ENCODE measurements around the gene TTPAL.

The TTPAL gene, protein sequence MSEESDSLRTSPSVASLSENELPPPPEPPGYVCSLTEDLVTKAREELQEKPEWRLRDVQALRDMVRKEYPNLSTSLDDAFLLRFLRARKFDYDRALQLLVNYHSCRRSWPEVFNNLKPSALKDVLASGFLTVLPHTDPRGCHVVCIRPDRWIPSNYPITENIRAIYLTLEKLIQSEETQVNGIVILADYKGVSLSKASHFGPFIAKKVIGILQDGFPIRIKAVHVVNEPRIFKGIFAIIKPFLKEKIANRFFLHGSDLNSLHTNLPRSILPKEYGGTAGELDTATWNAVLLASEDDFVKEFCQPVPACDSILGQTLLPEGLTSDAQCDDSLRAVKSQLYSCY

DNA sequence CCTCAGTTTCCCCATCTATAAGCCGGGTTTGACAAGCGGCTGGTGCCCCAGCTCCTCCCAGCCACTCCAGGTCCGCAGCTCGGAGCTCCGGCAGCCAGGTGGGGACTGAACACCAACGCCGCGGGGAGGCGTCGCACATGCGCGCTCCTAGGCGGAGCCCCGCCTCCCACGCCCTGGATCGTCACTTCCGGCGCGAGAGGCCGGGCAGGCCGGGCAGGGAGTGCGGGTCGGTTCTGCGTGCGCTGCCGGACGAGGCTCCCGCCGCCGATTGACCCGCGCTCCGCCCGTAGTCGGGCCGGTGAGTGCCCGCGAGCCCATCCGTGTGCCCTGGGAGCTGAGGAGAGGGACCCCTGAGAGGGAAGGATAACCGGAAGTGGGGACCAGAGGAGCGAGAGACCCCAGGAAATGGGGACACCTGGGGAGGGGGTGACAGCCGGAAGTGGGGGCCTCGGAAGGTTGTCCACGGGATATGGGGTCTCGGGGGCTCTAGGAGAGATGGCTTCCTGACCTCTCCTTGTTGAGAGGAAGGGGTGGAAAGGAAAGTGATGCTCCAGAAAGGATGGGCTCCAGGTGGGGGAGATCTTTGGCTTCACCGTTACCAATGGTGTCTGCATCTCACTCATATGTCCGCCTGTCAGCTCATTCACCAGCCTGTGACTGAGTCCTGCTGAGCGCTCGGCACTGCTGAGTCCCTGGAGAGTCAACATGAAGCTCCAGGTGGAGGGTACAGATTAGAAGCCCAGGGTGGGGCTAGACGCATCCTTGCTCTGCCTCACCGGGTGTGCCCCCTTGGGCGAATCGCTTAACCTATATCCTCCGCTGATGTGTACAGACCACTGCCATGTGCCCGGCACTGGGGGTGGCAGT is at the start of gene TTPAL:
TSS of gene TTPAL (plus strand) at position 181 of the 867 bp plus-strand sequence. CDS start 4,126 bp downstream, outside the sequence.
- peak; percentile 88 to 90 for DNase-seq

DNA sequence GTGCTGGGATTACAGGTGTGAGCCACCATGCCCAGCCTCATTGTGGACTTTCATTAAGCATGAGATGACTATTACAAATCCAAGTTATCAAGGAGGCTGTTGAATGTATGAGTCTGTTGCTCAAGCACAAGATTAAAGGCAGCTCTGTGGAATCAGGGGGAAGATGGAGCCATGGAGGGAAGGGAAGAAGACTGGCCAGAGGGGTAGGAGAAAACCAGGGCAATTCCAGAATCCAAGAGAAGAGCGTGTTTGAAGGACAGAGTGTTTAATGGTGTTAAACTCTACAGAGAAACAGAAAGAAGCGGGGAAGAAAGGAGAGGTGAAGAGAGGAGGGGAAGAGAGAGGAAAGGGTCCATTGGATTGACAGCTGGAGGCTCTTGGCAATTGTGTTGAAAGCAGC is 49.8 kb upstream of the TTPAL start:
- DNase-seq: no peak

DNA sequence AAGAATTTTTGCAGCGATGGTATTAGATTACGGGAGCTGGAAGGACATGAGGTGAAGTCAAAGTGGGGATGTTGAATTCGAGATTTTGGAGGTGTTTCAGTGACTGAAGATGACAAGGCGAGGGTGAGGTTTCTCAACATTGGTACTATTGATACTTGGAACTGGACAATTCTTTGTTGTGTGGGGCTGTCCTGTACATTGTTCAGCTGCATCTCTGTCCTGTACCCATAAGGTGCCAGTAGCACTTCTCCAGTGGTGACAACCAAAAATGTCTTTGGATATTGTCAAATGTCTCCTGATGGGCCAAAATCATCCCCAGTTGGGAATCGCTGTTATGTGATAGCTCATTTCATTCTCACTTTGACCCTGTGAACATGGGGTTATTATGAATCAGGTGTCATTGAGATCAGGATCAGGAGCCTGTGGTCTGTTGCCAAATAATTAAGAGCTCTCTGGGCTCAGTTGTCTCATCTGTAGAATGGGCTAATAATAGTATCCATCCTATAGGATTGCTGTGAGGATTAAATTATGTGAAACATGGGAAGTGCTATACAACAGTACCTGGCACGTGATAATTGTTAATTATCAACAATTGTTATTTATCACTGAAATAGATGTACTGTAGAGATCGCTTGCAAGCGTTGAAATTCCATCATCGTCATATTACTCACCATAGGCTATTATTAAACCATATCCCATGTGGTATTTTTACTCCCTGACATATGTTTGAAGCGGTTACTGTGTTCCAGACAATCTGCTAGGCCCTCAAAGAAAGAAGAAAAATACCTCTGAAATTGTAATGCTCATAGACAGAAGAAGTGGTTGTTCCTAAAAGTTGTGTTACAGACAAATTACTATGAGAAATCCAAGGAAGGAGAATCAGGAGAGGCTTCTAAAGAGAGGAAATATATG is 48.5 kb upstream of the TTPAL start:
- DNase-seq: no peak

DNA sequence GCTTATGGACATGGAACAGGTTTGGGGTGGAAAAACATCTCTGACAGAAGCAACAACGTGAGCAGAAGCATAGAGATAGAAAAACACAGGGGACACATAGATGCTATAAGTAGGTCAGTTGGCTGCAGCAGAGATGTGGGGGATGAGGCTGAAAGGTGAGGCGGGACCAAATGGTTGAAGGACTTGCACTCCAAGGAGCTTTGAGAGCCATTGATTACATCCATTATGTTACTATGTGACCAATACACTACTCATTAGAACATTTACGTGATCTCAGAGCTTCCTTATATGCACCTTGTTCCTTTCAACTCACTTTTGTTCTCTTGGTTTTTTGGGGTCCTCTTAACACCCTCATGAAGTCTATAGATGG is 47.9 kb upstream of the TTPAL start:
- no peak for DNase-seq

DNA sequence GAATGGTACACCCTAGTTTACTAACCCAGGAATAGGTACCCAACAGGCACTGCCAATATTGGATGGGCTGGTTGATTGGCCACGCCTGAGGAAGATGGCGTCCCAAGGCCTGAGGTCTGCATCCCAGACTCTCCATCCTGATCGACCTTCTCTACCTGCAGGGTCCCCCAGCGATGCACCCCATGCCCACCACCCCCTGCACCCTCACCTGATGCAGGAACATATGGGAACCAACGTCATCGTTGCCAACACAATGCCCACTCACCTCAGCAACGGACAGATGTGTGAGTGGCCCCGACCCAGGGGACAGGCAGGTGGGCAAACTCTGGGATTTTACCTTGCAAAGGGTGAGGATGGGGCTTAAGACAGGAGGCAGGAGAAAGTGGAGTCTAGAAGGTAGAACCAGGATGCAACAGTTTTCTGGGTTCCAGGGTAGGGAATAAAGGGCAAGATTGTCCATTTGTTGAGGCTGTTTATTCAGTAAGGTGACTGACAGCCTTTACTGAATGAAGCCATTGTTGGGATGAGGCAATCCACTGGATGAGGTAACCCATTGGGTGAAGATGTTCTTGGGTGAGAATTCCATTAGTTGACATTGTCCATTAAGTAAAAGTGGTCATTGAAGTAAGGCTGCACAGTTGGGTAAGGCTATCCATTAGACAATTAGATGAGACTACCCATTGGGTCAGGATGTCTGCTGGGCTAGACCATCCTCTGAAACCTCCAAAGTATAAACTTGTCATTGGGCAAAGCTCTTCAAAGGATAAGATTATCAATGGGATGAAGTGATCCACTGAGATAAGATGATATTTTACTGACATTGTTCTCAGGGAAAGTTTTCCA is 47.3 kb upstream of the TTPAL start:
- no peak for DNase-seq

DNA sequence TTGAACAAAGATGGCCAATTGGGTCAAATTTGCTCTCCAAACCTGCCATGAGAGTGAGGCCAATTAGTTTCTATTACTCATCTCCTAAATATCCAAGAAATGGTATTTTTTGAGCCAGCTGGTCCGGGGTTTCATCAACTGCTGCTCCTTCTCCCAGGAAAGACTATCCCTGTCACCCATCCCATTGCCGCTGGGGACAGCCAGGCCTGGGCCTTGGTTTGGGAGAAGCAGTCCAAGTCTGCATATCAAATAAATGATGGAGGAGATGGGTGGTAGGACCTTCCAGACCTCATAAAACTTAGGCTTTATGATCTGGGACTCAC is 46.7 kb upstream of the TTPAL start:
- no peak for DNase-seq

DNA sequence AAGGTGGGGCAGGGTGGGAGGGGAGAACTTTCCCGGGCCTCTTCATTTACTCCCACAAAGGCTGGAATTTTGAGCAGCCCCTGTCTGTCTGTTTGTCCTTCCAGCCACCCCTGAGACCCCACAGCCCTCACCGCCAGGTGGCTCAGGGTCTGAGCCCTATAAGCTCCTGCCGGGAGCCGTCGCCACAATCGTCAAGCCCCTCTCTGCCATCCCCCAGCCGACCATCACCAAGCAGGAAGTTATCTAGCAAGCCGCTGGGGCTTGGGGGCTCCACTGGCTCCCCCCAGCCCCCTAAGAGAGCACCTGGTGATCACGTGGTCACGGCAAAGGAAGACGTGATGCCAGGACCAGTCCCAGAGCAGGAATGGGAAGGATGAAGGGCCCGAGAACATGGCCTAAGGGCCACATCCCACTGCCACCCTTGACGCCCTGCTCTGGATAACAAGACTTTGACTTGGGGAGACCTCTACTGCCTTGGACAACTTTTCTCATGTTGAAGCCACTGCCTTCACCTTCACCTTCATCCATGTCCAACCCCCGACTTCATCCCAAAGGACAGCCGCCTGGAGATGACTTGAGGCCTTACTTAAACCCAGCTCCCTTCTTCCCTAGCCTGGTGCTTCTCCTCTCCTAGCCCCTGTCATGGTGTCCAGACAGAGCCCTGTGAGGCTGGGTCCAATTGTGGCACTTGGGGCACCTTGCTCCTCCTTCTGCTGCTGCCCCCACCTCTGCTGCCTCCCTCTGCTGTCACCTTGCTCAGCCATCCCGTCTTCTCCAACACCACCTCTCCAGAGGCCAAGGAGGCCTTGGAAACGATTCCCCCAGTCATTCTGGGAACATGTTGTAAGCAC is 46.0 kb upstream of the TTPAL start:
- DNase-seq: no peak

DNA sequence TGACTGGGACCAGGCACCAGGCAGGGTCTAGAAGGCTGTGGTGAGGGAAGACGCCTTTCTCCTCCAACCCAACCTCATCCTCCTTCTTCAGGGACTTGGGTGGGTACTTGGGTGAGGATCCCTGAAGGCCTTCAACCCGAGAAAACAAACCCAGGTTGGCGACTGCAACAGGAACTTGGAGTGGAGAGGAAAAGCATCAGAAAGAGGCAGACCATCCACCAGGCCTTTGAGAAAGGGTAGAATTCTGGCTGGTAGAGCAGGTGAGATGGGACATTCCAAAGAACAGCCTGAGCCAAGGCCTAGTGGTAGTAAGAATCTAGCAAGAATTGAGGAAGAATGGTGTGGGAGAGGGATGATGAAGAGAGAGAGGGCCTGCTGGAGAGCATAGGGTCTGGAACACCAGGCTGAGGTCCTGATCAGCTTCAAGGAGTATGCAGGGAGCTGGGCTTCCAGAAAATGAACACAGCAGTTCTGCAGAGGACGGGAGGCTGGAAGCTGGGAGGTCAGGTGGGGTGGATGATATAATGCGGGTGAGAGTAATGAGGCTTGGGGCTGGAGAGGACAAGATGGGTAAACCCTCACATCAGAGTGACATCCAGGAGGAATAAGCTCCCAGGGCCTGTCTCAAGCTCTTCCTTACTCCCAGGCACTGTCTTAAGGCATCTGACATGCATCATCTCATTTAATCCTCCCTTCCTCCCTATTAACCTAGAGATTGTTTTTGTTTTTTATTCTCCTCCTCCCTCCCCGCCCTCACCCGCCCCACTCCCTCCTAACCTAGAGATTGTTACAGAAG is 45.2 kb upstream of the TTPAL start:
- DNase-seq: no peak

DNA sequence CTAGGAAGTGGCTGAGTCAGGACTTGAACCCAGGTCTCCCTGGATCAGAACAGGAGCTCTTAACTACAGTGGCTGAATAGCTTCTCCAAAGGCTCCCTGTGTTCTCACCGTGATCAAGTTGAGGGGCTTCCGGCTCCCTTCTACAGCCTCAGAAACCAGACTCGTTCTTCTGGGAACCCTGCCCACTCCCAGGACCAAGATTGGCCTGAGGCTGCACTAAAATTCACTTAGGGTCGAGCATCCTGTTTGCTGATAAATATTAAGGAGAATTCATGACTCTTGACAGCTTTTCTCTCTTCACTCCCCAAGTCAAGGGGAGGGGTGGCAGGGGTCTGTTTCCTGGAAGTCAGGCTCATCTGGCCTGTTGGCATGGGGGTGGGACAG is 44.6 kb upstream of the TTPAL start:
- DNase-seq: no peak

DNA sequence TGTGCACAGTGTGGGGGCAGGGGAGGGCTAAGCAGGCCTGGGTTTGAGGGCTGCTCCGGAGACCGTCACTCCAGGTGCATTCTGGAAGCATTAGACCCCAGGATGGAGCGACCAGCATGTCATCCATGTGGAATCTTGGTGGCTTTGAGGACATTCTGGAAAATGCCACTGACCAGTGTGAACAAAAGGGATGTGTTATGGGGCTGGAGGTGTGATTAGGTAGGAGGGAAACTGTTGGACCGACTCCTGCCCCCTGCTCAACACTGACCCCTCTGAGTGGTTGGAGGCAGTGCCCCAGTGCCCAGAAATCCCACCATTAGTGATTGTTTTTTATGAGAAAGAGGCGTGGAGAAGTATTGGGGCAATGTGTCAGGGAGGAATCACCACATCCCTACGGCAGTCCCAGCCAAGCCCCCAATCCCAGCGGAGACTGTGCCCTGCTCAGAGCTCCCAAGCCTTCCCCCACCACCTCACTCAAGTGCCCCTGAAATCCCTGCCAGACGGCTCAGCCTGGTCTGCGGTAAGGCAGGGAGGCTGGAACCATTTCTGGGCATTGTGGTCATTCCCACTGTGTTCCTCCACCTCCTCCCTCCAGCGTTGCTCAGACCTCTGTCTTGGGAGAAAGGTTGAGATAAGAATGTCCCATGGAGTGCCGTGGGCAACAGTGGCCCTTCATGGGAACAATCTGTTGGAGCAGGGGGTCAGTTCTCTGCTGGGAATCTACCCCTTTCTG is 44.0 kb upstream of the TTPAL start:
- no peak for DNase-seq

DNA sequence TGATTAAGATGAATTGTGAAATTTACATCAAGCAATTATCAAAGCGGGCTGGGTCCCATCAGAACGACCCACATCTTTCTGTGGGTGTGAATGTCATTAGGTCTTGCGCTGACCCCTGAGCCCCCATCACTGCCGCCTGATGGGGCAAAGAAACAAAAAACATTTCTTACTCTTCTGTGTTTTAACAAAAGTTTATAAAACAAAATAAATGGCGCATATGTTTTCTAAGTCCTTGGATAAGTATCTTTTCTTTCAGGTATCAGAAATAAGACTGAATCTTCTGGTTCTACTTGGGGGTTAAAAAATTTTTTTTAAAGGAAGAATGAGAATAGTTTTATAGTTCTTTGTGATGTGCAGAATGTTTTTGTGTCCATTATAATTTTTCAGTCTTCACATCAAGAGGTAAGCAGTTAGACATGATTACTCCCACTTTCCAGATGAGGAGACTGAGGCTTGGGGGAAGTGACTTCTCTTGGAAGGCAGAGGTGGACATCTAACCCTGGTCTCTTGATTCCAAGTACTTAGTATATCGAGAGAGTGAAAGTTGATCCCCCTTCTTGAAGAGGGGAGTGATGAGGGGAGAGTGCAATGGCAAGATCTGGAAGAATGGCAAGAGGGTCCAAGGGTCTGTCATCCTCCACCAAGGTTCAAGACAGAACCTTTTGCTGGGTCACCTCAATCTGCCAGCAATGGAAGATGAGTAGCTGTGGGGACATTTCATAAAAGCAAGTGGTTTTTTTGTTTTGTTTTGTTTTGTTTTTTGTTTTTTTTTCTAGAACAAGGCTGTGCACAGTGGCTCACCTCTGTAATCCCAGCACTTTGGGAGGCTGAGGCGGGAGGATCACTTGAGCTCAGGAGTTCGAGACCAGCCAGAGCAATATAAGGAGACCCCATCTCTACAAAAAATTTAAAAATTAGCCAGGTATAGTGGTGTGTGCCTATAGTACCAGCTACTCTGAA is 42.8 kb upstream of the TTPAL start:
- no peak for DNase-seq

DNA sequence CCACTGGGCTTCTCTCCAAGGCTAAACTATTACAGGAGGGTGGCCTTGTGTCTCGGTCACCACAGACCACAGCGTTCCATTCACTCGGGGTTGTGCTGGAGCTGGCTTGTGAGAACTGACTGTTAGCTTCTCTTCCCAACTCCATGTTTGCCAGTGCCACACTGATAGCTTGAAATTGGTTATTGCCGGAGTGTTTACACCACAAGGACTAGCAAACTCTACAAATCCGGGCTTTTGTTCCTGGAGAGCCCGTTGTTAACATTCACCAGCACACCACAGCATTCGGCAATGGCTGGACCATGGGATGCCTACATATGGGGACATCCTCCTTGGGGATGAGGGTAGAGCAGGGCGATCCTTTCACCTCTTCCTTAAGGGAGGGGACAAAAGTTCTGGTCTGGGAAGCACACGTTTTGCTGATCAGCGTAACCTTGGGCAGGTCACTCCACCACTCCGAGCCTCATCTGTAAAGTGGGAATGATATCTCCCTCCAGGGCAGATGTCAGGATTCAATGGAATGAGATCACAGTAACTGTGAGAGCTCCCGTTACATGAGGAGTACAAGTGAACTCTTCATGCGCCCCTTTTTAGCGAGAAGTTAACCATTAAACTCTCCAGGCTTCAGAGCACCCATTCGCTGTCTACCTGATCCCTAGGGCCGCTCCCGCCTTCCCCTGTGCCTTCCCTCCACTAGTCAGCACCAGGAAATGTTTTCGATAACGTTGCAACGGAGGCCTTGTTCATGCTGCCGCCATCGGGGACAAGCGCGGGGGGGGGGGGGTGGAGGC is 41.7 kb upstream of the TTPAL start:
- no peak for DNase-seq

DNA sequence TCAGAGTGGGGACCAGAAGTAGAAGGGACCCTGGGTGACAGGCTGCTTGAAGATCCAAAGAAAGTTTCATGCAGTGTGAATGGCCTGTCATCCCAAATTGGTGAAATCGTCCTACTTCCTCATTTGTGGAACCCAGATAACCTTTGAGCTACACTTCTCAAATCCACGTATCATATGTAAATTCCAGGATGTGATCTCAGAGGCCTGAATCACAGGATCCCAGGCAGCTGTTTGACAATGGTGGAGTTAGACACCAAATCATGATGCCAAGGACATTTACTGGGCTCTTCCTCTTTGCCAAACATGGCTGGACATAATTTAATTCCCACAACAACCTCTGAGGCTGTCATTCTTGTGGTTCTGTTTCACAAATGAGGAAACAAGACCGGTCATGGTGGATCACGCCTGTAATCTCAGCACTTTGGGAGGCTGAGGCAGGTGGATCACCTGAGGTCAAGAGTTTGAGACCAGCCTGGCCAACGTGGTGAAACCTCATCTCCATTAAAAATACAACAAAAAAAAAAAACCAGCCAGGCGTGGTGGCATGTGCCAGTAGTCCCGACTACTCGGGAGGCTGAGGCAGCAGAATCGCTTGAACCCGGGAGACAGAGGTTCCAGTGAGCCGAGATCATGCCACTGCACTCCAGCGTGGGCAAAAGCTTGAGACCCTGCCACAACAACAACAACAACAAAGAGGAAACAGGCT is 39.9 kb upstream of the TTPAL start:
- no peak for DNase-seq

DNA sequence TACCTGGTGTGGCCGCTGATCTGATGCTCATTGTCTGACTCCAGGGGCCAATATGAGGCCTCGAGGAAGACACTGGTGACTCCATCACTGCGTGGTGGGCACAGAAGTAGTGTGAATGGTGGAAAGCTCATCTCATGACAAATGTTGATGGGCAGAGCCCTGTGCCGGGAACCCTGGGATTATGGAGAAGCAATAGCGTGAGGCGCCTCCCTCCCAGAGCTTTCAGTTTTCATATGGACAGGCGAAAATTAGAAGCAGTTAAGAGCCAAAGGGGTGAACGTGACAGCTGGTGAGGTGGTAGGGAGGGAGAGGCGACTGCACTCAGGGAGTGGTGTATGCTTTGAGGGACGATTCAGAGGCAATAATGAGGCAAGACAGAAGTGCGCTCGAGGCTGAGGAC is 39.3 kb upstream of the TTPAL start:
- no peak for DNase-seq

DNA sequence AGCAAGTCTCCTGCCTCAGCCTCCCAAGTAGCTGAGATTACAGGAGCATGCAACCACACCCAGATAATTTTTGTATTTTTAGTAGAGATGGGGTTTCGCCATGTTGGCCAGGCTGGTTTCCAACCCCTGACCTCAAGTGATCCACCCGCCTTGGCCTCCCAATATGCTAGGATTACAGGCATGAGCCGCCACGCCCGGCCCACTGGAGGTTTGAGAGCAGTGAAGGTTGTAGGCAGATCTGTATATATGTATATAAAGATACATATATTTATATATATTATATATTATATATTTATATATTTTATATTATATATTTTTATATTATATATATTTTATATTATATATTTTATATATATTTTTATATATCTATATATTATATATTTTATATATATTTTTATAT is 38.2 kb upstream of the TTPAL start:
- no peak for DNase-seq

DNA sequence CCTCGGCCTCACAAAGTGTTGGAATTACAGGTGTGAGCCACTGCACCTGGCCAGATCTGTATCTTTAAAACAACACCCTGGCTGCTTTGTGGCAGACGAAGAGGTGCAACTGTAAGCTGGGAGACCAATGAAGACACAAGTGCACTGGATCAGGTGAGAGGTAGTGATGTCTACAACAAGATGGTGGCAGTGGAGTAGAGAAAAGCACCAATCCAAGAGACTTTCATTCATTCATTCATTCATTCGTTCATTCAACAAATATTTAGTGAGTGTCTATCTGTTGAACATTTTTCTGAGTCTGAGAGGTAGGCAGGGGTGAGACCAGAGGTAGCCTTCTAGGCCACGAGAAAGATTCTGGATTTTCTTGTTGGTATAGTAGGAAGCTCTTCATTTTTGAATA is 36.9 kb upstream of the TTPAL start:
- DNase-seq: no peak

DNA sequence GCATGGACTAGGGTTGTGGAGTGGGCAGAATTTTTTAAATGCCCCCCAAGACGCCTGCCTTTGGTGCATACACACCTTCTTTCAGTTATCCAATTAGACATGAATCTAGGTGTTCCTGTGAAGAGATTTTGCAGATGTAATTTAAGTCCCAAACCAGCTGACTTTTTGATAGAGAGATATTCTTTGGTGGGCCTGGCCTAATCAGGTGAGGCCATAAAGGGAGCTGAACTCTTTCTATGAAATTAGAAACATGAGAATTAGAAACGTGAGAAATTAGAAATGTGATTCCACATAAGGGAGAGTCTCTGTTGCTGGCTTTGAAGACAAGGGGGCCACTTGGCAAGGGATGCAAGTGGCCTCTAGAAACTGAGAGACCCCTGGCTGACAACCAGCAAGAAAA is 36.4 kb upstream of the TTPAL start:
- DNase-seq: no peak
